Measurements from ENCODE around the gene MCF2L2. TPM values are rescaled to one million over a fixed set of nuclear protein-coding genes. Genes with fewer than 3 reads are reported as not detected.

Gene MCF2L2
- total and polyA plus RNA-seq, 2 of the 13 experiments (the other 11 are each of a cell fraction or from before 2014, with no cell fraction given) = not detected

DNA sequence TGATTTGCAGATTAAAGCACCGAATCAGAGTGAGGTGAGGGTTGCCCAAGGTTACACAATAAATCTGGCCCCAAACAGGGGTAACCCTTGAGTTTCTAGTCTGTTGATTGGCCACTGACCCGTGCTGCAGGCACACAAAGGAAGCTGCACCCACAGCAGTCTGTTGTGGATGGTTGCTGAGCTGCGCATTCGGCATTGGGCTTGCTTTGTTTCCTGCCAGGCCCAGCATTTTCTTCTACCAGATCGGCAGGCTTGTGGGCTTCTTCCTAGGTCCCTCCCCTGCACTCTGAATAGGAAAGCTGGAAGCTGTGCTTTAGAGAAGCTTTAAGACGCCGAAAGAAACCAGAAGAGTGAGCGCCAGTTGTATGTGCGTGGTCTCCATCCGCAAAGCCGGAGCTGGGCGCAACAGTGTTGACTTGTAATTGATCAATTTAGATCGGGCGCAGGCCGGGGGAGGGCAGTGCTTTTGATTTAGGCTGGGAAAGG is 163.2 kb downstream of the MCF2L2 start:
- DNase-seq (ENCODE audit: low spot score) (no peak), ATAC-seq (no peak), FAIRE-seq (no peak)
- ChIA-PET POLR2A (no interaction called here), CTCF (ENCODE audit: low intra/inter-chr PET ratio, low total read pairs) (no interaction called here)
- no TSS peak for BruUV-seq (replicated peaks)
- peaks cover 12% of the 10 kb centered on the region for H3K4me1 ChIP-seq (ENCODE audit: insufficient read depth, low read length)
- no peaks in the 10 kb centered on the region for H3K9me3 ChIP-seq (ENCODE audit: low read length)
- WGBS (ENCODE audit: low lambda C conversion rate) = 74% methylated on average over 15 of the region's 15 CpGs
- no peak overlapping the region for H2AFZ ChIP-seq (ENCODE audit: low read length)
- in situ Hi-C loops (cut with HindIII; ENCODE audit: extremely low pct_ligation_motif_present, low pct_unique_long_range_greater_than_20kb) (no loop called here), intact Hi-C loops (cut with micrococcal nuclease; ENCODE audit: unreplicated experiment) (no loop called here)
- no peak overlapping the region for H3K4me3 ChIP-seq (replicated peaks in 1 of 3; ENCODE audit: insufficient read depth in 1 of 3, low read depth in 2 of 3, low read length in 3 of 3)
- no peak overlapping the region for H3K4me2 ChIP-seq (ENCODE audit: low read depth, low read length)
- no peak overlapping the region for H3K27ac ChIP-seq (ENCODE audit: extremely low read length, insufficient read depth, low read length)
- H3K36me3 ChIP-seq (replicated peaks in 1 of 2; ENCODE audit: control insufficient read depth in 1 of 2, insufficient read depth in 2 of 2, low read length in 2 of 2) = no peaks in the 10 kb centered on the region
- no peak overlapping the region for H3K9ac ChIP-seq (ENCODE audit: insufficient read depth, low read depth, low read length)
- no peak for TF ChIP-seq ZFP82 (CRISPR knock-in tag; IDR thresholded peaks at IDR 0.05; ENCODE audit: borderline replicate concordance)
- no peak for TF ChIP-seq ZNF746 (CRISPR knock-in tag; IDR thresholded peaks at IDR 0.05)
- no peak for TF ChIP-seq BHLHE40 (IDR thresholded peaks at IDR 0.05; ENCODE audit: low read length)
- no peak for TF ChIP-seq NONO (IDR thresholded peaks at IDR 0.05)
- TF ChIP-seq NONO (CRISPR knock-in tag; conservative IDR thresholded peaks at IDR 0.05) = no peak
- no peak for TF ChIP-seq GFI1 (CRISPR knock-in tag; IDR thresholded peaks at IDR 0.05; ENCODE audit: borderline replicate concordance)
- TF ChIP-seq, protein P1, sequence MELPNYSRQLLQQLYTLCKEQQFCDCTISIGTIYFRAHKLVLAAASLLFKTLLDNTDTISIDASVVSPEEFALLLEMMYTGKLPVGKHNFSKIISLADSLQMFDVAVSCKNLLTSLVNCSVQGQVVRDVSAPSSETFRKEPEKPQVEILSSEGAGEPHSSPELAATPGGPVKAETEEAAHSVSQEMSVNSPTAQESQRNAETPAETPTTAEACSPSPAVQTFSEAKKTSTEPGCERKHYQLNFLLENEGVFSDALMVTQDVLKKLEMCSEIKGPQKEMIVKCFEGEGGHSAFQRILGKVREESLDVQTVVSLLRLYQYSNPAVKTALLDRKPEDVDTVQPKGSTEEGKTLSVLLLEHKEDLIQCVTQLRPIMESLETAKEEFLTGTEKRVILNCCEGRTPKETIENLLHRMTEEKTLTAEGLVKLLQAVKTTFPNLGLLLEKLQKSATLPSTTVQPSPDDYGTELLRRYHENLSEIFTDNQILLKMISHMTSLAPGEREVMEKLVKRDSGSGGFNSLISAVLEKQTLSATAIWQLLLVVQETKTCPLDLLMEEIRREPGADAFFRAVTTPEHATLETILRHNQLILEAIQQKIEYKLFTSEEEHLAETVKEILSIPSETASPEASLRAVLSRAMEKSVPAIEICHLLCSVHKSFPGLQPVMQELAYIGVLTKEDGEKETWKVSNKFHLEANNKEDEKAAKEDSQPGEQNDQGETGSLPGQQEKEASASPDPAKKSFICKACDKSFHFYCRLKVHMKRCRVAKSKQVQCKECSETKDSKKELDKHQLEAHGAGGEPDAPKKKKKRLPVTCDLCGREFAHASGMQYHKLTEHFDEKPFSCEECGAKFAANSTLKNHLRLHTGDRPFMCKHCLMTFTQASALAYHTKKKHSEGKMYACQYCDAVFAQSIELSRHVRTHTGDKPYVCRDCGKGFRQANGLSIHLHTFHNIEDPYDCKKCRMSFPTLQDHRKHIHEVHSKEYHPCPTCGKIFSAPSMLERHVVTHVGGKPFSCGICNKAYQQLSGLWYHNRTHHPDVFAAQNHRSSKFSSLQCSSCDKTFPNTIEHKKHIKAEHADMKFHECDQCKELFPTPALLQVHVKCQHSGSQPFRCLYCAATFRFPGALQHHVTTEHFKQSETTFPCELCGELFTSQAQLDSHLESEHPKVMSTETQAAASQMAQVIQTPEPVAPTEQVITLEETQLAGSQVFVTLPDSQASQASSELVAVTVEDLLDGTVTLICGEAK (IDR thresholded peaks at IDR 0.05) = no peak
- TF ChIP-seq, protein P1 (CRISPR knock-in tag; IDR thresholded peaks at IDR 0.05) = no peak
- no peak for TF ChIP-seq ZSCAN21 (CRISPR knock-in tag; IDR thresholded peaks at IDR 0.05; ENCODE audit: borderline replicate concordance)
- TF ChIP-seq FOSL1 (CRISPR knock-in tag; IDR thresholded peaks at IDR 0.05; ENCODE audit: borderline replicate concordance) = no peak
- TF ChIP-seq NPAS2 (CRISPR knock-in tag; IDR thresholded peaks at IDR 0.05; ENCODE audit: borderline replicate concordance) = no peak
- TF ChIP-seq ZNF160 (CRISPR knock-in tag; IDR thresholded peaks at IDR 0.05) = no peak
- H4K20me1 ChIP-seq (ENCODE audit: insufficient read depth, low read length) = no peaks in the 10 kb centered on the region
- H3K79me2 ChIP-seq (ENCODE audit: insufficient read depth, low read length) = no peaks in the 10 kb centered on the region
- H3K27me3 ChIP-seq (ENCODE audit: control insufficient read depth in 1 of 2, insufficient read depth in 2 of 2, low read length in 2 of 2) = peaks cover 1 to 17% of the 10 kb centered on the region in 2 experiments; a peak in 4 of 5 replicates

Data from HepG2 (cell line).